Psoas muscle (tissue), 8 donors: ENCODE data around the gene ACOXL. TPM values are rescaled to one million over a fixed set of nuclear protein-coding genes. Genes with fewer than 3 reads are reported as not detected.

ENCODE experiments used
- ATAC-seq, 4 donors: fragments of 200-7000 bp; cut with Tn5 transposase; one replicate each; pipeline ENCODE4 v1.9.1; 2020; ENCODE audit warnings: moderate library complexity in 3 of 4, mild to moderate bottlenecking in 2 of 4
- DNase-seq, 2 donors: peaks; one replicate each; pipeline ENCODE4 v3.0.0-alpha.2; 2020
- H3K27ac ChIP-seq: fragments of 200-600 bp; one replicate; pipeline ENCODE4 v1.8.0; 2022
- H3K27me3 ChIP-seq, 3 donors: fragments of 200-600 bp in 1 of 3; one replicate each; pipeline versions ENCODE4 v1.6.1 to v1.8.0; 2013 to 2022; ENCODE audit warnings: low read length in 2 of 3, mild to moderate bottlenecking in 2 of 3, moderate library complexity in 1 of 3; ENCODE audit not compliant: insufficient read depth in 3 of 3
- H3K36me3 ChIP-seq, 2 donors: fragments of 200-600 bp in 1 of 2; one replicate each; pipeline versions ENCODE4 v1.6.1 to v1.8.0; 2013 to 2022; ENCODE audit warnings: low read depth in 1 of 2, mild to moderate bottlenecking in 1 of 2, moderate library complexity in 1 of 2; ENCODE audit not compliant: insufficient read depth in 1 of 2
- H3K4me1 ChIP-seq: fragments of 200-600 bp; one replicate; pipeline ENCODE4 v1.8.0; 2022
- H3K4me3 ChIP-seq: fragments of 200-600 bp; one replicate; pipeline ENCODE4 v1.8.0; 2022; ENCODE audit warnings: mild to moderate bottlenecking
- H3K9me3 ChIP-seq: fragments of 200-600 bp; one replicate; pipeline ENCODE4 v1.8.0; 2022
- CTCF ChIP-seq: fragments of 200-600 bp; IDR thresholded peaks from one replicate; pipeline ENCODE4 v1.8.0; 2022; ENCODE audit warnings: antibody characterized with exemption
- WGBS, 3 donors: extraction: QIAGEN DNeasy Blood & Tissue Kit; methylation state at CpG; one replicate each; pipeline versions ENCODE4 v1.1.6 to v1.1.7; 2013; 5-methylcytosine and 5-hydroxymethylcytosine counted together
- intact Hi-C, 2 donors: fragments of 100-400 bp; cut with DNase I; formaldehyde crosslinking; loops; one replicate each; pipeline versions ENCODE4 v1.11.0 to v1.14.2; 2022
- polyA plus RNA-seq, 3 donors: library from polyadenylated mRNA; stranded (reverse); fragments of 200-250 nt; gene quantifications; one replicate each; pipeline ENCODE4 v1.2.3, GENCODE V29; 2013
- total RNA-seq, 4 donors: library from RNA; stranded (reverse); fragmentation: NEBNext Ultra II Directional in 2 of 4; extraction: Animal tissue kit (Norgen Biotek cat#: 25700) in 2 of 4; gene quantifications; one replicate each; pipeline versions ENCODE4 v1.2.1 to v1.2.4, GENCODE V29; 2021 to 2023
- donor health status: healthy with polysubstance abuse.
- donor health status: DM: no; HTN: no; CAD: no; lungs with moderate emphysema.
- donor health status: Bipolar disorder and iron deficiency.
- donor health status: healthy.
- donor health status: DM: yes; HTN: yes; CAD: no.
- donor health status: DM: no; HTN: no; CAD: no.
- donor health status: DM: no; HTN: no; CAD: no.
- donor health status: DM: yes; HTN: yes; CAD: no.

Gene ACOXL
- total and polyA plus RNA-seq, 7 donors, result 0.01 TPM; not detected in 6

GRCh38 chr2:110871637-110872036 lies 139.3 kb downstream of the ACOXL start:
- 87 to 93% (median 89%) methylated on average over 6 of the region's 6 CpGs for WGBS, 3 donors

GRCh38 chr2:110872521-110872920 lies 140.1 kb downstream of the ACOXL start:
- TF ChIP-seq CTCF, result no peak
- H3K36me3 ChIP-seq, result no peaks in the 10 kb centered on the region
- intact Hi-C loops, result no loop called here
- ATAC-seq, result no peak
- no peaks in the 10 kb centered on the region for H3K9me3 ChIP-seq
- H3K27ac ChIP-seq, result no peak overlapping the region
- no peak overlapping the region for H3K4me3 ChIP-seq
- DNase-seq, result no peak
- WGBS, 3 donors, result 91 to 92% (median 92%) methylated on average over 4 of the region's 4 CpGs
- H3K4me1 ChIP-seq, result no peaks in the 10 kb centered on the region
- no peaks in the 10 kb centered on the region for H3K27me3 ChIP-seq

More at GRCh38 chr2:110871637-110872036, 139.3 kb downstream of the ACOXL start:
- Histone ChIP-seq H3K27ac (no peak overlapping the region), H3K4me1 (no peaks in the 10 kb centered on the region), H3K27me3 (no peaks in the 10 kb centered on the region), H3K9me3 (no peaks in the 10 kb centered on the region), H3K4me3 (no peak overlapping the region), H3K36me3 (no peaks in the 10 kb centered on the region)
- ATAC-seq (no peak), DNase-seq (no peak)
- no peak for TF ChIP-seq CTCF
- intact Hi-C loops, result no loop called here

- H3K9me3 ChIP-seq, result no peaks in the 10 kb centered on the region
- H3K27ac ChIP-seq, result no peak overlapping the region
- TF ChIP-seq CTCF, result no peak
- intact Hi-C loops, result no loop called here
- H3K27me3 ChIP-seq, result no peaks in the 10 kb centered on the region
- H3K4me3 ChIP-seq, result no peak overlapping the region
- no peak for DNase-seq
- no peak for ATAC-seq
- H3K4me1 ChIP-seq, result no peaks in the 10 kb centered on the region
- 85 to 93% (median 85%) methylated on average over 9 of the region's 9 CpGs for WGBS, 3 donors
- H3K36me3 ChIP-seq, result no peaks in the 10 kb centered on the region
These were observed 140.7 kb downstream of the ACOXL start for GRCh38 chr2:110873056-110873502.

GRCh38 chr2:110873597-110874452 lies 141.5 kb downstream of the ACOXL start:
- Histone ChIP-seq H3K4me3 (no peak overlapping the region), H3K27me3 (peaks cover 0 to 1% (median 0%) of the 10 kb centered on the region in 3 donors), H3K36me3 (no peaks in the 10 kb centered on the region), H3K4me1 (no peaks in the 10 kb centered on the region), H3K9me3 (no peaks in the 10 kb centered on the region), H3K27ac (no peak overlapping the region)
- intact Hi-C loops, result no loop called here
- no peak for TF ChIP-seq CTCF
- ATAC-seq (no peak), DNase-seq (no peak)
- WGBS, 3 donors, result 89 to 93% (median 89%) methylated on average over 16 to 17 of the region's 17 CpGs
